HEK293 (cell line): ENCODE data around the gene MOB1B.

Experiments
- KLF8 ChIP-seq: fragments of 450-650 bp; formaldehyde crosslinking; IDR thresholded peaks from 2 replicates; pipeline ENCODE4 v1.5.1; 2016; ENCODE audit warnings: missing biosample characterization, missing genetic modification characterization
- OSR2 ChIP-seq: fragments of 450-650 bp; formaldehyde crosslinking; IDR thresholded peaks from 2 replicates; pipeline ENCODE4 v1.5.1; 2016; ENCODE audit warnings: missing biosample characterization, missing genetic modification characterization
- YY1 ChIP-seq: fragments of 450-650 bp; formaldehyde crosslinking; IDR thresholded peaks from 2 replicates; pipeline ENCODE4 v1.5.1; 2018; ENCODE audit warnings: missing biosample characterization, missing genetic modification characterization
- ZNF433 ChIP-seq: fragments of 450-650 bp; formaldehyde crosslinking; IDR thresholded peaks from 2 replicates; pipeline ENCODE4 v1.5.1; 2016; ENCODE audit warnings: missing biosample characterization, missing genetic modification characterization, low read depth
- ZNF548 ChIP-seq: fragments of 450-650 bp; formaldehyde crosslinking; IDR thresholded peaks from 2 replicates; pipeline ENCODE4 v1.5.1; 2016; ENCODE audit warnings: missing biosample characterization, missing genetic modification characterization
- TF ChIP-seq, protein P1 (sequence below): sonication (generic); formaldehyde crosslinking; IDR thresholded peaks from 2 replicates; pipeline ENCODE4 v1.8.1; 2022; ENCODE audit warnings: mild to moderate bottlenecking, moderate library complexity, missing genetic modification reagents
- TF ChIP-seq, protein P2 (sequence below): fragments of 450-650 bp; formaldehyde crosslinking; IDR thresholded peaks from 2 replicates; pipeline ENCODE4 v1.5.1; 2016; ENCODE audit warnings: missing biosample characterization, missing genetic modification characterization
- TF ChIP-seq, protein P3 (sequence below): fragments of 450-650 bp; formaldehyde crosslinking; IDR thresholded peaks from 2 replicates; pipeline ENCODE4 v1.5.1; 2016; ENCODE audit warnings: missing biosample characterization, missing genetic modification characterization
- TF ChIP-seq, protein P4 (sequence below): fragments of 450-650 bp; formaldehyde crosslinking; IDR thresholded peaks from 2 replicates; pipeline ENCODE4 v1.5.1; 2016; ENCODE audit warnings: missing biosample characterization, missing genetic modification characterization
- TF ChIP-seq, protein P5 (sequence below): fragments of 450-650 bp; IDR thresholded peaks from 2 replicates; pipeline ENCODE4 v1.5.1; 2018; ENCODE audit warnings: missing biosample characterization, missing genetic modification characterization
- TF ChIP-seq, protein P6 (sequence below): fragments of 450-650 bp; formaldehyde crosslinking; IDR thresholded peaks from 2 replicates; pipeline ENCODE4 v1.5.1; 2016; ENCODE audit warnings: missing biosample characterization, missing genetic modification characterization

DNA sequence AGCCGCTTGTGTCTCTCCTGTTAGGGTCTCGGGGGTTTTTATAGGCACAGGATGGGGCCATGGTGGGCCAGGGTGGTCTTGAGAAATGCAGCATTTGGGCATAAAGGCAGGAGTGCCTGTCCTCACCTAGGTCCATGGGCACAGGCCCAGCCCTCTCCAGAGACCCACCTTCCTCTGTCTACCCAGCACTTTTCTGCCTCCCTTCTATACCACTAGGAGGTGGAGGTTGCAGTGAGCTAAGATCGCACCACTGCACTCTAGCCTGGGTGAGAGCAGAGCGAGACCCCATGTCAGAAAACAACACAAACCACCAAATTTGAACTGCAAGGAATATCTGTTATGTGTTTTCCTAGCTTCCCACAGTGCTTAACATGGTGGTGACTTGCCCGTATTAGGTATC is 38.0 kb downstream of the MOB1B start:
- TF ChIP-seq OSR2 (tag by site-specific recombination) (no peak), ZNF433 (no peak), YY1 (tag by site-specific recombination) (no peak), KLF8 (tag by site-specific recombination) (no peak), ZNF548 (tag by site-specific recombination) (no peak)
- TF ChIP-seq, protein P1, sequence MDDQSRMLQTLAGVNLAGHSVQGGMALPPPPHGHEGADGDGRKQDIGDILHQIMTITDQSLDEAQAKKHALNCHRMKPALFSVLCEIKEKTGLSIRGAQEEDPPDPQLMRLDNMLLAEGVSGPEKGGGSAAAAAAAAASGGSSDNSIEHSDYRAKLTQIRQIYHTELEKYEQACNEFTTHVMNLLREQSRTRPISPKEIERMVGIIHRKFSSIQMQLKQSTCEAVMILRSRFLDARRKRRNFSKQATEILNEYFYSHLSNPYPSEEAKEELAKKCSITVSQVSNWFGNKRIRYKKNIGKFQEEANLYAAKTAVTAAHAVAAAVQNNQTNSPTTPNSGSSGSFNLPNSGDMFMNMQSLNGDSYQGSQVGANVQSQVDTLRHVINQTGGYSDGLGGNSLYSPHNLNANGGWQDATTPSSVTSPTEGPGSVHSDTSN (CRISPR knock-in tag): no peak
- TF ChIP-seq, protein P2, sequence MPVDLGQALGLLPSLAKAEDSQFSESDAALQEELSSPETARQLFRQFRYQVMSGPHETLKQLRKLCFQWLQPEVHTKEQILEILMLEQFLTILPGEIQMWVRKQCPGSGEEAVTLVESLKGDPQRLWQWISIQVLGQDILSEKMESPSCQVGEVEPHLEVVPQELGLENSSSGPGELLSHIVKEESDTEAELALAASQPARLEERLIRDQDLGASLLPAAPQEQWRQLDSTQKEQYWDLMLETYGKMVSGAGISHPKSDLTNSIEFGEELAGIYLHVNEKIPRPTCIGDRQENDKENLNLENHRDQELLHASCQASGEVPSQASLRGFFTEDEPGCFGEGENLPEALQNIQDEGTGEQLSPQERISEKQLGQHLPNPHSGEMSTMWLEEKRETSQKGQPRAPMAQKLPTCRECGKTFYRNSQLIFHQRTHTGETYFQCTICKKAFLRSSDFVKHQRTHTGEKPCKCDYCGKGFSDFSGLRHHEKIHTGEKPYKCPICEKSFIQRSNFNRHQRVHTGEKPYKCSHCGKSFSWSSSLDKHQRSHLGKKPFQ (tag by site-specific recombination): no peak
- TF ChIP-seq, protein P3, sequence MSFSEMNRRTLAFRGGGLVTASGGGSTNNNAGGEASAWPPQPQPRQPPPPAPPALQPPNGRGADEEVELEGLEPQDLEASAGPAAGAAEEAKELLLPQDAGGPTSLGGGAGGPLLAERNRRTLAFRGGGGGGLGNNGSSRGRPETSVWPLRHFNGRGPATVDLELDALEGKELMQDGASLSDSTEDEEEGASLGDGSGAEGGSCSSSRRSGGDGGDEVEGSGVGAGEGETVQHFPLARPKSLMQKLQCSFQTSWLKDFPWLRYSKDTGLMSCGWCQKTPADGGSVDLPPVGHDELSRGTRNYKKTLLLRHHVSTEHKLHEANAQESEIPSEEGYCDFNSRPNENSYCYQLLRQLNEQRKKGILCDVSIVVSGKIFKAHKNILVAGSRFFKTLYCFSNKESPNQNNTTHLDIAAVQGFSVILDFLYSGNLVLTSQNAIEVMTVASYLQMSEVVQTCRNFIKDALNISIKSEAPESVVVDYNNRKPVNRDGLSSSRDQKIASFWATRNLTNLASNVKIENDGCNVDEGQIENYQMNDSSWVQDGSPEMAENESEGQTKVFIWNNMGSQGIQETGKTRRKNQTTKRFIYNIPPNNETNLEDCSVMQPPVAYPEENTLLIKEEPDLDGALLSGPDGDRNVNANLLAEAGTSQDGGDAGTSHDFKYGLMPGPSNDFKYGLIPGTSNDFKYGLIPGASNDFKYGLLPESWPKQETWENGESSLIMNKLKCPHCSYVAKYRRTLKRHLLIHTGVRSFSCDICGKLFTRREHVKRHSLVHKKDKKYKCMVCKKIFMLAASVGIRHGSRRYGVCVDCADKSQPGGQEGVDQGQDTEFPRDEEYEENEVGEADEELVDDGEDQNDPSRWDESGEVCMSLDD (tag by site-specific recombination): no peak
- TF ChIP-seq, protein P4, sequence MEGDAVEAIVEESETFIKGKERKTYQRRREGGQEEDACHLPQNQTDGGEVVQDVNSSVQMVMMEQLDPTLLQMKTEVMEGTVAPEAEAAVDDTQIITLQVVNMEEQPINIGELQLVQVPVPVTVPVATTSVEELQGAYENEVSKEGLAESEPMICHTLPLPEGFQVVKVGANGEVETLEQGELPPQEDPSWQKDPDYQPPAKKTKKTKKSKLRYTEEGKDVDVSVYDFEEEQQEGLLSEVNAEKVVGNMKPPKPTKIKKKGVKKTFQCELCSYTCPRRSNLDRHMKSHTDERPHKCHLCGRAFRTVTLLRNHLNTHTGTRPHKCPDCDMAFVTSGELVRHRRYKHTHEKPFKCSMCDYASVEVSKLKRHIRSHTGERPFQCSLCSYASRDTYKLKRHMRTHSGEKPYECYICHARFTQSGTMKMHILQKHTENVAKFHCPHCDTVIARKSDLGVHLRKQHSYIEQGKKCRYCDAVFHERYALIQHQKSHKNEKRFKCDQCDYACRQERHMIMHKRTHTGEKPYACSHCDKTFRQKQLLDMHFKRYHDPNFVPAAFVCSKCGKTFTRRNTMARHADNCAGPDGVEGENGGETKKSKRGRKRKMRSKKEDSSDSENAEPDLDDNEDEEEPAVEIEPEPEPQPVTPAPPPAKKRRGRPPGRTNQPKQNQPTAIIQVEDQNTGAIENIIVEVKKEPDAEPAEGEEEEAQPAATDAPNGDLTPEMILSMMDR: no peak
- TF ChIP-seq, protein P5, sequence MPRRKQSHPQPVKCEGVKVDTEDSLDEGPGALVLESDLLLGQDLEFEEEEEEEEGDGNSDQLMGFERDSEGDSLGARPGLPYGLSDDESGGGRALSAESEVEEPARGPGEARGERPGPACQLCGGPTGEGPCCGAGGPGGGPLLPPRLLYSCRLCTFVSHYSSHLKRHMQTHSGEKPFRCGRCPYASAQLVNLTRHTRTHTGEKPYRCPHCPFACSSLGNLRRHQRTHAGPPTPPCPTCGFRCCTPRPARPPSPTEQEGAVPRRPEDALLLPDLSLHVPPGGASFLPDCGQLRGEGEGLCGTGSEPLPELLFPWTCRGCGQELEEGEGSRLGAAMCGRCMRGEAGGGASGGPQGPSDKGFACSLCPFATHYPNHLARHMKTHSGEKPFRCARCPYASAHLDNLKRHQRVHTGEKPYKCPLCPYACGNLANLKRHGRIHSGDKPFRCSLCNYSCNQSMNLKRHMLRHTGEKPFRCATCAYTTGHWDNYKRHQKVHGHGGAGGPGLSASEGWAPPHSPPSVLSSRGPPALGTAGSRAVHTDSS (tag by site-specific recombination): no peak
- TF ChIP-seq, protein P6, sequence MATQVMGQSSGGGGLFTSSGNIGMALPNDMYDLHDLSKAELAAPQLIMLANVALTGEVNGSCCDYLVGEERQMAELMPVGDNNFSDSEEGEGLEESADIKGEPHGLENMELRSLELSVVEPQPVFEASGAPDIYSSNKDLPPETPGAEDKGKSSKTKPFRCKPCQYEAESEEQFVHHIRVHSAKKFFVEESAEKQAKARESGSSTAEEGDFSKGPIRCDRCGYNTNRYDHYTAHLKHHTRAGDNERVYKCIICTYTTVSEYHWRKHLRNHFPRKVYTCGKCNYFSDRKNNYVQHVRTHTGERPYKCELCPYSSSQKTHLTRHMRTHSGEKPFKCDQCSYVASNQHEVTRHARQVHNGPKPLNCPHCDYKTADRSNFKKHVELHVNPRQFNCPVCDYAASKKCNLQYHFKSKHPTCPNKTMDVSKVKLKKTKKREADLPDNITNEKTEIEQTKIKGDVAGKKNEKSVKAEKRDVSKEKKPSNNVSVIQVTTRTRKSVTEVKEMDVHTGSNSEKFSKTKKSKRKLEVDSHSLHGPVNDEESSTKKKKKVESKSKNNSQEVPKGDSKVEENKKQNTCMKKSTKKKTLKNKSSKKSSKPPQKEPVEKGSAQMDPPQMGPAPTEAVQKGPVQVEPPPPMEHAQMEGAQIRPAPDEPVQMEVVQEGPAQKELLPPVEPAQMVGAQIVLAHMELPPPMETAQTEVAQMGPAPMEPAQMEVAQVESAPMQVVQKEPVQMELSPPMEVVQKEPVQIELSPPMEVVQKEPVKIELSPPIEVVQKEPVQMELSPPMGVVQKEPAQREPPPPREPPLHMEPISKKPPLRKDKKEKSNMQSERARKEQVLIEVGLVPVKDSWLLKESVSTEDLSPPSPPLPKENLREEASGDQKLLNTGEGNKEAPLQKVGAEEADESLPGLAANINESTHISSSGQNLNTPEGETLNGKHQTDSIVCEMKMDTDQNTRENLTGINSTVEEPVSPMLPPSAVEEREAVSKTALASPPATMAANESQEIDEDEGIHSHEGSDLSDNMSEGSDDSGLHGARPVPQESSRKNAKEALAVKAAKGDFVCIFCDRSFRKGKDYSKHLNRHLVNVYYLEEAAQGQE (tag by site-specific recombination): no peak
